ENCODE measurements around the gene RMDN2. TPM values are rescaled to one million over a fixed set of nuclear protein-coding genes. Genes with fewer than 3 reads are reported as not detected.

Gene RMDN2
- total RNA-seq, 1 experiment from 2014 or later: 3.0 TPM

DNA sequence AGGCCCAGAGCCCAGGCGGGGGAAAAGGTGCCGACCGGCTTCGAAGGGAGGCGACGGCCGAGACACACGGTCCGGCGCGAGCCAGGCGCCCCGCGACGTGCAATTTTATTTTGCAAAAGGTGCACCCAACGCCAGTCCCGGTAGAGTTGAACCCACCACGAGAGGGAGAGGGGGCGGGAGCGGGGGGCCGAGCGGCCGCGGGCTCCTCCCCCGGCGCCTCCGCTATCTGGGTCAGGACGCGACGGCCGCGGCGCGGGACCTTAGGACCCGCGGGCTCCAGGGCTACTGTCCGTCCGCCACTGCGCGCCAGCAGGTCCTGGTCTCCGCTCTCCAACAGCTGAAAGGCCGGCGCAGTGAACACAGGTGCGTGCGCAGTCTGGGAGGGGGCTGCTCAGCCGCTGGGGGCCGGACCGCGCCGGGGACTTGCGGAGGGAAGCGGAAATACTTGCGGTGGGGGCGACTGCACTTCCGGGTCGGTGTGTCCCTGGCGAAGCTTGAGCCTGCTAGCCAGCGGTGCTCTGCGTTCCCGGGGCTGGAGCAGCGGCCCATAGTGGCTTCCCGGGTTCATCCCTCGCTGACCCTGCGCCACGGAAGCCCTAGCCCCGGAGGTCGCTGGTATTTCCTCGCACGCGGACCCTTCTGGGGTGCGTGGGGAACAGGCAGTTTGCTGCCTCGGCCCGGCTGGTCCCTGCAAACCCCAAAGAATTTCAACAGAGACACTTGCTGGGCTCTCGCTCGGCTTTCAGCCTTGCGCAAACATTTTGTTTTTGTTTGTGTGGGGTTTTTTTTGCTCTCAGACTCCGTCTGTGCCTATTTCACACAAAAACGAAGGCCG is at the start of gene RMDN2 (continued):
- TF ChIP-seq ZNF512 (CRISPR knock-in tag; IDR thresholded peaks at IDR 0.05; ENCODE audit: borderline replicate concordance): no peak
- no peak for TF ChIP-seq ZNF425 (CRISPR knock-in tag; conservative IDR thresholded peaks at IDR 0.05)
- peak; percentile 69; the same call in 1 of the 2 replicates for TF ChIP-seq CBFB (CRISPR knock-in tag; IDR thresholded peaks at IDR 0.05; ENCODE audit: low read depth)
- TF ChIP-seq ZBTB21 (CRISPR knock-in tag; IDR thresholded peaks at IDR 0.05; ENCODE audit: borderline replicate concordance): peak; percentile 73; the same call in 1 of the 2 replicates
- TF ChIP-seq SP1 (CRISPR knock-in tag; conservative IDR thresholded peaks at IDR 0.05): peak; percentile 68
- 0 out of 2 replicates have a peak, but pooled peaks have one; percentile 55 for TF ChIP-seq USF1 (CRISPR knock-in tag; IDR thresholded peaks at IDR 0.05)
- TF ChIP-seq ZNF671 (CRISPR knock-in tag; IDR thresholded peaks at IDR 0.05): no peak
- TF ChIP-seq ZNF232 (CRISPR knock-in tag; IDR thresholded peaks at IDR 0.05): peak; percentile 87
- no peak for TF ChIP-seq ATF2 (CRISPR knock-in tag; IDR thresholded peaks at IDR 0.05; ENCODE audit: borderline replicate concordance, low read depth)
- no peak for TF ChIP-seq STAT6 (CRISPR knock-in tag; conservative IDR thresholded peaks at IDR 0.05; ENCODE audit: low read depth)
- peak; percentile 44; the same call in 1 of the 2 replicates for TF ChIP-seq ESRRA (CRISPR knock-in tag; IDR thresholded peaks at IDR 0.05; ENCODE audit: borderline replicate concordance)
- peak; percentile 83; the same call in 1 of the 2 replicates for TF ChIP-seq MYBL2 (CRISPR knock-in tag; IDR thresholded peaks at IDR 0.05)
- TF ChIP-seq ZNF416 (CRISPR knock-in tag; IDR thresholded peaks at IDR 0.05): no peak

GRCh38 chr2:37875403-37875906 is 49.6 kb upstream of the RMDN2 start:
- H3K4me3 Mint-ChIP-seq: no peak overlapping the region
- TF ChIP-seq IRF1 (CRISPR knock-in tag; IDR thresholded peaks at IDR 0.05) (no peak), ZNF263 (CRISPR knock-in tag; IDR thresholded peaks at IDR 0.05; ENCODE audit: low read depth) (peak; percentile 86; the same call in 1 of the 2 replicates), ZNF671 (CRISPR knock-in tag; IDR thresholded peaks at IDR 0.05) (no peak), ZNF416 (CRISPR knock-in tag; IDR thresholded peaks at IDR 0.05) (no peak), ESRRA (CRISPR knock-in tag; IDR thresholded peaks at IDR 0.05; ENCODE audit: borderline replicate concordance) (no peak), ATF1 (CRISPR knock-in tag; IDR thresholded peaks at IDR 0.05) (no peak), ZNF396 (CRISPR knock-in tag; IDR thresholded peaks at IDR 0.05; ENCODE audit: borderline replicate concordance) (no peak)
- H3K4me1 Mint-ChIP-seq: peaks cover 41% of the 10 kb centered on the region
- no peaks in the 10 kb centered on the region for H3K9me3 Mint-ChIP-seq
- H3K27ac Mint-ChIP-seq: no peak overlapping the region
- DNase-seq (ENCODE audit: low spot score): peak; percentile 21
- POLR2A ChIA-PET: no interaction called here
- no peaks in the 10 kb centered on the region for H3K36me3 Mint-ChIP-seq
- ATAC-seq: peak; percentile 69
- peaks cover 8% of the 10 kb centered on the region; the same call in 1 of the 2 replicates for H3K27me3 Mint-ChIP-seq (ENCODE audit: low read depth)
- CTCF ChIA-PET: interaction anchor here (0.7 to 4.8 kb wide), 8 partner anchors 10 to 479 kb away, joined by 3 to 111 read pairs (median 4); no protein-coding TSS in a partner anchor
